GM19023 (cell line): ENCODE results near the gene FMR1NB.

Experiments used
- ATAC-seq: cut with Tn5 transposase; IDR thresholded peaks from one replicate; pipeline ENCODE4 v1.9.1; 2021; ENCODE audit warnings: mild to moderate bottlenecking, moderate library complexity; ENCODE audit not compliant: unreplicated experiment

The FMR1NB gene

DNA sequence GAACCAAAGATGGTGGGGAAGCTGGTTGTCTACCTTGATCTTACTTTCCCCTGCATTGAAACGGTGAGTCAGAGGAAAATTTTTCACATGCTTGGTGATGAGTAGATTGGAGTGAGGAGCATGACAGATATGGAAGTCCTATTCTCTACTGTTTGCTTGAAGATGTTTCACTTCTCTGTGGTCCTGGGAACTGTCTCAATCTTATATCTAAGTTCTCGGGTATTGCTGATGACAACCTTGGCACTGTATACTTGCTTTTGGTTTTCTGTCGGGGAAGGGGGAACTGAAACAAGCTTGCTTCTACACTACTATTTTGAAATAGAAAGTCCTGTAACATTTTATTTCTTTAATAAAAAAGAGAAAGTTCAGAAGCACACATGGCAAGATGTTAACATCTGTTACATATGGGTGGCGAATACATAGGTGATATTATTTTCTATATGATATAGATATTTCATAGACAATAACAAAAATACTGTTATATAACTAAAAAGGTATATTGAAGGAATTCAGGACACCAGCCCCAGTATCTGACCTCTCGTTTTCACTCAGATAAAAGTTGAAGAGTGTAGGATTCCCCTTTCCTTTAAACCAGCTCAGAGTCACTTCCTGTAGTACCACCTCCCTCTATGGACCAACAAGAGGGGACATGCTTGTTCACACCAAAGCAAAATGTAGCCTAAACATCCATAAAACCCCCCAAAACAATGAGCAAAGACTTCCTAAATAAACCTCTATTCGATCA, 88.8 kb downstream of the FMR1NB start:
- ATAC-seq: peak; percentile 76

DNA sequence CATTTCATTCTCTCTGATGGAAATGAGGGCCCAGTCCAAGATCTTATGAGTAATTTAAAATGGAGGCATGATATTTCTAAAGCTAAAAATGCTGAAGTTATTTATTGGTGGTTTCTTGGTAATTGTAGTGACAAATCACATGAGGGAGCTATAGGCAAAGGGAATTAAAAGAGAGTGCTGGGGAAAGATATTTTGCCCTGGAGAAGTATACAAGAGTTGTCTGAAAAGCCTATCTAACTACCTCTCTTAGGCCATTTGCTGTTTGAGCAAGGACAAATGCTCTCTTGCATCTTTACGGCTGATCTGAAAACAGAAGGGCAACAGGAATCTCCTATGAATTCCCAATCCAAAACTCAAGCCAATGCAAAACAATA, 89.4 kb downstream of the FMR1NB start:
- no peak for ATAC-seq
